Mammary epithelial cell (primary cell): ENCODE measurements around the gene UBP1.

Experiments used
- EZH2 ChIP-seq: IDR thresholded peaks from 2 replicates; pipeline ENCODE4 v1.6.1; 2012; ENCODE audit warnings: low read length, inconsistent platforms, borderline replicate concordance
- TF ChIP-seq, protein P1 (sequence below), 2 donors: IDR thresholded peaks in 1 of 2; conservative IDR thresholded peaks in 1 of 2; 2 replicates each; pipeline ENCODE4 v1.5.1; 2011 to 2012; ENCODE audit warnings: inconsistent platforms in 2 of 2, low read length in 2 of 2, mild to moderate bottlenecking in 2 of 2, control low read depth in 1 of 2, low read depth in 1 of 2; ENCODE audit not compliant: insufficient read depth in 1 of 2; ENCODE audit errors: extremely low read depth in 1 of 2

DNA sequence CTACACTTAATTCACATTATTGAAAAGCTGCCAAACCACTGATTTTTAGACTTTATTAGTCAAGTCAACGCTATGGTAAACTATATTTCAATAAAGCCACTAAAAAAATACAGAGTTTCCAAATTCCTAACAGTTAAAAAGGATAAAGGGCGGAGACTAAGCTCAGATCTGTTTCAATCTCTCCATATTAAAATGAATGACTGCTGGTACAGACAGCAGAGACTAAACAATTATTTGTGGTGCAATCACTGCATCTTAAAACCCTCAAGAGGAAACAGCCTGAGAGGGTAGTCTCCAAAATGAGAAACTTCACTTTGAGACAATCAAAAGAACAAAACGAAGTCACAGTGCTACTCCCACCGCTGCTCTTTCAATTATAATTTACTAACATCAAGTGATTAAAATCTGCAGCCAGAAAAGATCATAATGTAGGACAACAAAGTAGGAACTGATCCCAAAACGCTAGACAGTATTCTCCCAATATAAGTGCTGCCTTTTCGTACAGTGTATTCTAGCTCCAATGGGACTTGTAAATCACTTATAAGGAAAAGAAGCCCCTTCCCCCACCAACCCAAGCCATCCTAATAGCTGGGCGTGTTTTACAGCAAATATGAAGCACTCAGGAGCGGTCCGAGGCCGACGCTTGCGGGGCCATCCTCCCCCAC, 1.2 kb downstream of the UBP1 start:
- TF ChIP-seq, protein P1, sequence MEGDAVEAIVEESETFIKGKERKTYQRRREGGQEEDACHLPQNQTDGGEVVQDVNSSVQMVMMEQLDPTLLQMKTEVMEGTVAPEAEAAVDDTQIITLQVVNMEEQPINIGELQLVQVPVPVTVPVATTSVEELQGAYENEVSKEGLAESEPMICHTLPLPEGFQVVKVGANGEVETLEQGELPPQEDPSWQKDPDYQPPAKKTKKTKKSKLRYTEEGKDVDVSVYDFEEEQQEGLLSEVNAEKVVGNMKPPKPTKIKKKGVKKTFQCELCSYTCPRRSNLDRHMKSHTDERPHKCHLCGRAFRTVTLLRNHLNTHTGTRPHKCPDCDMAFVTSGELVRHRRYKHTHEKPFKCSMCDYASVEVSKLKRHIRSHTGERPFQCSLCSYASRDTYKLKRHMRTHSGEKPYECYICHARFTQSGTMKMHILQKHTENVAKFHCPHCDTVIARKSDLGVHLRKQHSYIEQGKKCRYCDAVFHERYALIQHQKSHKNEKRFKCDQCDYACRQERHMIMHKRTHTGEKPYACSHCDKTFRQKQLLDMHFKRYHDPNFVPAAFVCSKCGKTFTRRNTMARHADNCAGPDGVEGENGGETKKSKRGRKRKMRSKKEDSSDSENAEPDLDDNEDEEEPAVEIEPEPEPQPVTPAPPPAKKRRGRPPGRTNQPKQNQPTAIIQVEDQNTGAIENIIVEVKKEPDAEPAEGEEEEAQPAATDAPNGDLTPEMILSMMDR (conservative IDR thresholded peaks at IDR 0.05 in 1 of 2, IDR thresholded peaks at IDR 0.05 in 1 of 2; ENCODE audit: extremely low read depth in 1 of 2, insufficient read depth in 1 of 2, low read depth in 1 of 2, low read length in 2 of 2): no peak
- TF ChIP-seq EZH2: no peak
